HG03060 (cell line): ENCODE measurements around the gene TNPO1.
"Not testable (repeated sequence)": the region's sequence is repeated elsewhere in the genome, so short reads cannot be mapped to it uniquely, and the experiment has no call there.

Experiments
- ATAC-seq: cut with Tn5 transposase; IDR thresholded peaks from one replicate; pipeline ENCODE4 v1.9.1; 2021; ENCODE audit warnings: low read depth, moderate number of reproducible peaks; ENCODE audit not compliant: unreplicated experiment

Gene TNPO1

DNA sequence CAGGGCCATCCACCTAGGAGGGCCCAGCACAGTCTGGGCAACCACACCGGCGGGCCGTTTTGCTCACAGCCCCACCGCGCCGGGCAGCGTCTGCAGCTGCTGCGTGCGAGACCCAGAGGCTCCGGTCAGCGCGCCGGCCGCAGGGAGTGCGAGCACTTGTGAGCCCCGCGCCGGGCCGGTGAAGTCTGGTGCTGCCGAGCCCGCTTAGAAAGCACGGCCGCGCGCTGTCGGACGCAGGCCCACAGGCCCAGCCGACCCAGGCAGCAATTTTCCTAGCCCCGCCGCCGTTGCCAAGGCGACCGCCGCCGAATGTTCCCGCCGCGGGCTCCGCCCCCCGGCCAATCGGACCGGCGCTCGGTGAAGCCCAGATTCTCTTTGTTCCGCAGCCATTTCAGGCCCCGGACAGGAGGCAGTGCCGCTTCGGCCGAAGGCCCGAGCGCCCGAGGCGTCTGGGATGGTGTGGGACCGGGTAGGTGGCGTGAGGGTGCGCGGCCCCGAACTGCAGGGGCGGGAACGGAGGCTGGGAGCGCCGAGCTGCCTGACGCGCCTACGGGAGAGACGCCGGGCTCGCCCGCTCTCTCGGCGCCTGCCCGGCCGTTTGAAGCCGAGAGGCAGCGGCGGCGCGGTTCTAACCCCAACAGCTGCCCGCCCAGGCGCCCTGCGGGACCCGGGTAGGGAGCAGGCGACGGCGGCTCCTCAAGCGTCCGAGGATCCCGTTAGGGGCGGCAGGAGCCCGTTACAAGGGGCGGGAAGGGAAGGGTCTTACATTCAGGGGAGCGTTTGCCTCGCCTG is at the start of gene TNPO1:
Gene TNPO1 (plus strand): TSS at position 378 of the 792 bp plus-strand sequence. CDS start 77 bp downstream, at position 455.
- peak; percentile 51 for ATAC-seq

DNA sequence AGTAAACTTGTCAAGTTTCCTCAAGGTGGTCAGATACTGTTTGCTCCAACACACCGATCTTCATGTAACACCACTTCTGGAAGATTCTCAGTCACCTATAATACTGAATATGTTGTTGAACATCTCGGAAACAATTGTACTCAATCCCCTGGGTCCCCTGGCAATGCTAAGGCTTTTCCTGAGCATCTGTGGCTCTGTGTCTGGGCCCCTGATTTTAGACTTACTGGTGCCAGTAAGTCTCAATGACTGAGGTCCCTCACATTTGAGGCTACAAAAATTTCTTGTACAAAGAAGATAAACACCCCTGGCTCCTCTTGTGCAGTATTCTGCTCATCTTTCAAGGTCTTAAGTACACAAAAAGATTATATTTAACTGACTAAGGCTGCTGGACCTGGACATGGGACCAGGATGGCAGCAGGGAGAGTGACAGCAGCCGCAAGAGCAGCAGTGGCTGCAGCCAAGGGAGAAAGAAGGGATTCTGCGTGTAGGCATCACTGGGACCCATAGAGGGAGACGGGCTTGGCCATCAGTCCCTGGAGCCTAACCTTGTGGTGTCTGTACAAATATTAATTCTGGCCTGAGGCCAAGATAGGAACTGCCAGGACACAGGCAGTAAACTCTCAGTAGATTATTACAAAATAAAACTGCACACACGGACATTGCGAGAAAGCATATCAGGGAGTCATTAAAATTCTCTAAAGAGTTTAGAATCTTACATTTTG is 49.0 kb upstream of the TNPO1 start:
- no peak for ATAC-seq

DNA sequence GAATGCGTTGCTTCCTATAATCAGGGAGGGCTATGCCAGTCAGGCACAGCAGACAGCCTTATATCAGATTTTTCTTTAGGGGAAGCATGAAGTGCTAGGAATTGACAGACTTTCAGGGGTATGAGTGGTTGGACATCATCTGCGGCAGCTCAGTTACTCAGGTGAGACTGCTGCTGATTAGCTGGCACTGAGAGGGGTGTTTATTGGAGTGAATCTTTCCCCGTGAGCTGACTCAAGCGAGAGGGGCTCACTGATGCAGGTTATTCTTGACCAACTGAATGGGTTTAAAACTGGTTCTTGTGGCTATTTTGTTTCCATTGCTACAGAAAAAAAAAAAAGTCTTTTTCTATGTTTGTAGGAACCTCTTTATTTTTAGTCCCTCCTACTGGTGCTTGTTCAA is 46.2 kb upstream of the TNPO1 start:
- no peak for ATAC-seq

DNA sequence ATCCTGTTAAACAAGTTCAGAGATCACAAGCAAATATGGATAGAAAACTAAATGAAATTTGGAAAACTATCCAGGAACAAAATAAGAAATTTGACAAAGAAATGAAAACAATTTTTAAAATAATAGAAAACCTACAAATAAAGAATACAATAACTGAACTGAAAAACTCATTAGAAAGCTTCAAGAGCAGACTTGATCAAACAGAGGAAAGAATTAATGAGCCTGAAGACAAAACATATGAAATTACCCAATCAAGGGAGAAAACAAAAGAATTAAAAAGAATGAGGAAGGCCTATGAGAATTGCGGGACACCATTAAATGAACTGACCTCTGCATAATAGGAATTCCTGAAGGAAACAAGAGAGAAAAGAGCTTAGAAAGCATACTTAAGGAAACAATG is 39.8 kb upstream of the TNPO1 start:
- no peak for ATAC-seq

DNA sequence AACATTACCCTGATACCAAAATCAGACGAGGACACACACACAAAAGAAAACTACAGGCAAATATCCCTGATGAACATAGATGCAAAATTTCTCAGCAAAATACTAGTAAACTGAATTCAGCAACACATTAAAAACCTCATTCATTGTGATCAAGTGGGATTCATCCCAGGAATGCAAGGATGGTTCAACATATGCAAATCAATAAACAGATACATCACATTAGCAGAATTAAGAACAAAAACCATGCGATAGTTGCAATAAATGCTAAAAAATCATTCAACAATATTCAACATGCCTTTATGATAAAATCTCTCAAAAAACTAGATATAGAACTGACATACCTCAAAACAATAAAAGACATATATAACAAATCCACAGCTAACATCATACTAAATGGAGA is 36.9 kb upstream of the TNPO1 start:
- ATAC-seq: no peak

- no peak for ATAC-seq
Measured at GRCh38 chr5:72783354-72783753, 33.1 kb upstream of the TNPO1 start.

GRCh38 chr5:72784129-72784528 is 32.3 kb upstream of the TNPO1 start:
- ATAC-seq: no peak

DNA sequence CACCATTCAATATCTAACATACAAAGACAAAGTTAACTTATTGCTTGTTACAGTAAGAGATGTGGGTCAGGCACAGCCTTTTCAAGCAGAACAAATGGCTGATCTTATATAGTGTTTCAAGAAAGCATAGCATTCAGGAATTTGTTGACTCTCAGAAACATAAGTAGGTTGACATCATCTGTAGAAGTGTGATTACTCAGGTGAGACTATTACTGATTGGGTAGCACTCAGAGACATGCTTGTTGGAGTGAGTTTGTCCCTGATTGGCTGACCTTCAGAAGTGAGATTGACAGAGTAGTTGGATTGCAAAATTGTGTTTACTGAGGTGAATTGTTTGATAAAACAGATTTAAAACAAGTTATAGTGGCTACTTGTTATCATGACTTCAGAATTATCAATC is 30.7 kb upstream of the TNPO1 start:
- ATAC-seq: no peak

GRCh38 chr5:72786676-72787075 is 29.8 kb upstream of the TNPO1 start:
- no peak for ATAC-seq

GRCh38 chr5:72788866-72789505 is 27.5 kb upstream of the TNPO1 start:
- no peak for ATAC-seq

DNA sequence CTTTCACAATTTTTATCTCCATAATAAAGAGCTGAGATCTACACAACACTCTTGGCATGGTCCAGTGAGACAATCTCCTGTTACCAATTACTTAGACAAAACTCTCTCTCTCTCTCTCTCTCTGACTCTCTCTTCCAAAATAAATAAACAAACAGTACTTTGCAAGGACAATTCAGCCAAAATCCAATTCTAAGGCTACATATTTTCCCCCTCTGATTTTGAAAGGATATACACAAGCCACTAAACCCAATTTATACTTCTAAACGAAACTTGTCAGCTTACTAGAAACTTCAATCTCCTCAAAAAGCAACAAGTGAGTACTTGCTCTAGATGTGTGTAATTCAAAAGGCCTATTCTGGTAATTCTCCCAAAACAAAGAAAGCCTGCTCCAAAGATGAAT is 26.3 kb upstream of the TNPO1 start:
- no peak for ATAC-seq

- not testable (repeated sequence) for ATAC-seq
Measured at GRCh38 chr5:72792662-72793061, 23.8 kb upstream of the TNPO1 start.

DNA sequence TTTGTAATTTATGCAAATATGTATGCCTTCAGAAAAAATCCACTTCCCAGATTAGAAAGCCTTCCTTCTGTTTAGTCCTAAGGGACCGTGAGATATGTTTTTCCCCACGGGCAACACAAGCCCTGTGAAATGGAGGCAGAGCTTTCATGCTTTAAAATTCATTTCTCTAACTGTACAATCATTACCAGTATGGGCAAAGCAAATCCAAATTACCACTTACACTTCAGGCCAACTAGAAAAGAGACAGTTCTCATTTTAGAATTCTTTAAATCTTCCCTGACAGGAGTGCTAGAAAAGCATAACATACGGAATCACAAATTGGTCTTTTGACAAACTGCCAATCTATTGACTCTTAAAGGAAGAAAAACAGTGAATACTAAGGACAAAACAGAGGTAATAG is 20.5 kb upstream of the TNPO1 start:
- no peak for ATAC-seq

GRCh38 chr5:72799721-72800120 is 16.7 kb upstream of the TNPO1 start:
- no peak for ATAC-seq

GRCh38 chr5:72808637-72809036 is 7.8 kb upstream of the TNPO1 start:
- not testable (repeated sequence) for ATAC-seq

DNA sequence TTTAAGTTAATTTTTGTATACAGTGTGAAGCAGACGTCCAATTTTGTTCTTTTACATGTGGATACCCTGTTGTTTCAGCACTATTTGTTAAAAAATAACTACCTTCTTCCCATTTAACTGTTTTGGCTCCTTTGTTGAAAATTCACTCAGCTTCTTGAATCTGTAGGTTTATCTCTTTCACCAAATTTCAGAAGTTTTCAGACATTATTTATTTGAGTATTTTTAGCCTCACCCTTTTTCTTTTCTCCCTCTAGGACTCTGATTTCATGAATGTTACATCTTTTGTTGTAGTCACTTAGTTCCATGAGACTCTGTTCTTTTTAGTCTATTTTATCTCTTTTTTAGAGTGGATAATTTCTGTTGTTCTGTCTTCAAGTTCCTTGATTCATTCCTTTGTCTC is 4.6 kb upstream of the TNPO1 start:
- ATAC-seq: no peak

DNA sequence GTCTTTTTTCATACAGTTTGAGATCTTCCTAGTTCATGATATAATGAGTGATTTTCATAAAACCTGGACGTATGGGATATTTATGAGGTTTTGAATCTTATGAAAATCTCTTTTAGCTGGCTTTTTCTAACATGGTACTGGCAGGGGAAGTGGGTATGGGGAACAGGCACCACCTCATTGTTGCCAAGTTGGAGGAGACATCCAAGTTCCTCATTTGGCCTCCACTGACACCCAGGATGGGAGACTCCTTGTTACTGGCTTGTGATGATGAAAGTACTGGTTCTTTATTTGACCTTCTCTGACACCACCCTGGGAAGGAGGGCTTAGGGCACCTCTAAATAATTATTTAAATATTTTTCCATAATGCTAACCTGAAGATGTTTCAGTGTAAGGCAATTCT is 4.0 kb upstream of the TNPO1 start:
- no peak for ATAC-seq

DNA sequence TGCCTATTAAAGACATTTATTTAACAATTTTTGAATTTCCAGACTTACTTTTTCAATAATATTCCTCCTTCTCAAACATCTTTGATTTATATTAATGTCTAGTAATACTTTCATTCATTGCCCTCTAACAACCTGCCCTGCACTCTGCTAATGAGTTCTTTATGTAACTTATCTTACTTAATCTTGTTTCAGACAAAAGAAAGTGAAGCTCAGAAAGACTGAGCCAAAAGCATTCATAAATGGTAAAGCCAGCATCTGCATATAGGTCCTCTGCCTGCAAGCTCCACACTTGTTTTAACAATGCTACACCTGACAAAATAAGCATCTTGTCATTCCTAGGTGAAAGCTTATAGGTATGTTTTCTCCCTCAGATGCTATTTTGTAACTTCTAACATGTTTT is 2.4 kb upstream of the TNPO1 start:
- no peak for ATAC-seq

- no peak for ATAC-seq
Measured at GRCh38 chr5:72814864-72815263, 1.6 kb upstream of the TNPO1 start.

DNA sequence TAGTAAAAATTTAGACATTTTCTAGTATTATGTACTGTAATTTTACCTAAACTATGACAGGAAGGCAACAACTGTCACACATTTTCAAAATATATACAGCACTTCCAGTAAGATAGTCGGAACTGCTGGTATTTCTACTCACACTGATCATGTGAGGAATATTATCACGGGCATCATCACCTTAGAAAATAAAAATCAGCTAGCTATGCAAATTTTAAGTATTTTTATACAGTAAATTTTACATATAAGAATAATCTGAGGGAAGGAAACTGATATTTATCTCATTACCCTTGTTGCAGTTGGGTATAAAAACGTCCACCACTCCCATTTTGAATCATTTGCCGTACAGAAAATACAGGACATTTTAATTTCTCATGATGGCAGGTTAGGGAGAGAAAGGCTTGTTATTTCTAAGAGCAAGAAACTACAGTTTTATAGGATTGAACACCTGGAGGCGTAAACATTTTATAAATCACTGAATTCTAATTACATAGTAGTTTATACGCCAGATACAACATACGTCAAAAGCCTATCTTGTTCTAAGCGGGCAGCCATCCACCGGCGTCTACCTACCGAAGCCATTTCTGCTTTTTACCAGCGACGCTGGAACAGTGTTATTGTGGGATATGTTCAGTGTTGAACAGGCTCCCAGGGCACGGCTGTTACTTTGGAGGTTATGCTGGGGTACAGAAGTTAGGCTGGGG is 729 bp upstream of the TNPO1 start:
- ATAC-seq: no peak

DNA sequence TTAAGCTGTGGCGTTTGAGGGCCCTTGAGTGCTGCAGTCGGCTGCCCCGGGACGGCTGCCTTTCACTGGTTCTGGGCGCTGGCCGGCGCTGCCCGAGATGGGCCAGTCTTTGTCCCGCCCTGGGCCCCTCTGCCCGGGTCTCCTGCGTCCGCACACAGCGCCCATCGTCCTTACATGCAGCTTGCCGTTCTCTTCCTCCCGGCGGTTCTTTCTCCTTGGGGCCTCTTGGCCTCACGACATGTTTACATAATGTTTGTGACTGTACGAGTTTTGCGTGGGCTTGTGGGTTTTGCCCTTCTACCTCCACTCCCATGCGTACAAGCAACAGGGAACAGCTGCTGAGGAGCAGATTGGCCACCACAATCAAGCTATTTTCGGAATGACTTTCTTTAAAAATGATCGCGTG is 618 bp downstream of the TNPO1 start:
- ATAC-seq: peak; percentile 22
